GM10266 (cell line): ENCODE results near the gene ESPNL.

Experiments used
- DNase-seq: peaks from one replicate; pipeline ENCODE4 v3.0.0; 2012; ENCODE audit errors: extremely low spot score
- TF ChIP-seq, protein P1 (sequence below): IDR thresholded peaks from 2 replicates; pipeline ENCODE4 v1.5.1; 2012; ENCODE audit warnings: mild to moderate bottlenecking, low read depth; ENCODE audit not compliant: control insufficient read depth, insufficient read depth; ENCODE audit errors: missing control alignments

The ESPNL gene

GRCh38 chr2:238087211-238087610 is 12.9 kb upstream of the ESPNL start:
- no peak for DNase-seq
- TF ChIP-seq, protein P1, sequence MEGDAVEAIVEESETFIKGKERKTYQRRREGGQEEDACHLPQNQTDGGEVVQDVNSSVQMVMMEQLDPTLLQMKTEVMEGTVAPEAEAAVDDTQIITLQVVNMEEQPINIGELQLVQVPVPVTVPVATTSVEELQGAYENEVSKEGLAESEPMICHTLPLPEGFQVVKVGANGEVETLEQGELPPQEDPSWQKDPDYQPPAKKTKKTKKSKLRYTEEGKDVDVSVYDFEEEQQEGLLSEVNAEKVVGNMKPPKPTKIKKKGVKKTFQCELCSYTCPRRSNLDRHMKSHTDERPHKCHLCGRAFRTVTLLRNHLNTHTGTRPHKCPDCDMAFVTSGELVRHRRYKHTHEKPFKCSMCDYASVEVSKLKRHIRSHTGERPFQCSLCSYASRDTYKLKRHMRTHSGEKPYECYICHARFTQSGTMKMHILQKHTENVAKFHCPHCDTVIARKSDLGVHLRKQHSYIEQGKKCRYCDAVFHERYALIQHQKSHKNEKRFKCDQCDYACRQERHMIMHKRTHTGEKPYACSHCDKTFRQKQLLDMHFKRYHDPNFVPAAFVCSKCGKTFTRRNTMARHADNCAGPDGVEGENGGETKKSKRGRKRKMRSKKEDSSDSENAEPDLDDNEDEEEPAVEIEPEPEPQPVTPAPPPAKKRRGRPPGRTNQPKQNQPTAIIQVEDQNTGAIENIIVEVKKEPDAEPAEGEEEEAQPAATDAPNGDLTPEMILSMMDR, result no peak

DNA sequence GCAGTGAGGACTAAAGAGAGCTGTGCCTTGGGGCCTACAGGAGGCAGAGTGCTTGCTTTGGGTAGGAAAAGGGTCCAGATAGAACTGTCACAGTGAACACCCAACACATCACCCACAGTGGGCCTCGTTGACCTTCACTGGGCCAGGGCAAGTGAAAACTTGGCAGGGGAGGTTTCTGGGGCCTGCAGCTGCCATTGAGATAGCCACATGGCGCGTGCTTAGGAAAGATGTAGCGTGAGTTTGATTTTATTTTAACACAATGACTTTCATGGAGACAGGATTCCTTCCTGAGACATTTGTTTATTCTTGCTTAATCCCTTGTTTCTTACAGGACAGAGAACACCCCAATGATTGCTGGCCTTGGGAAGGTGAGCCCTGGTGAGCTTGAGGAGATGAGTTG is 9.3 kb upstream of the ESPNL start:
- TF ChIP-seq, protein P1, result no peak

DNA sequence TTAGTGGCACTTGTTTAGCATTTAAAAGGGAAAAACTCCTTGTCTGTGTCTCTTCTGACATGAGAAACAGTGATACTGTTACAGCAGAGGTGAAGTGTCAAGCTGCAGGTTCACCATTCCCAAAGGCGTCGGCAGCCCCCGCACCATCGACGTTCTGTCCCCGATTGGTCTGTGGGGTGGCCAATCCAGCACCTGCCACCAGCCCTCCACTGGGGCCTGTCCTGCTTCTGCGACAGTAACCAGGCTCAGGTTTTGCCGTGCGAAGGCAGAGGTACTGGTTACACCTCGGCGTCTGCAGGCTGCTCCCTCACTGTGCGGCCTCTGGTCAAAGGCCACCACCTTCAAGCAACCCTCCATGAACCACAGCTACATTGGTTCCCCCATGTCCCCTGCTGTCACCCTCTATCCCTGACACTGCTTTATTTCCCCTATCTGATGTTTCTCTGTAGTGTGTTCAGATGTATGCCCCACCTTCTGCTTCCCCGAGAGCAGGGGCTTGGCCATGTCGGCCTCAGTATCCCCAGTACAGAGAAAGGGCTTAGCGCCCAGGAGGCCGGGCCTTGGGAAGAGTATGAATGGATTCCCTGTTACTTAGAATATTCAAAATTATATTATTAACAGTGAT is 8.6 kb upstream of the ESPNL start:
- TF ChIP-seq, protein P1, result no peak
- DNase-seq, result no peak

More for the DNA sequence above, 9.3 kb upstream of the ESPNL start:
- DNase-seq, result no peak

GRCh38 chr2:238092486-238093035 is 7.6 kb upstream of the ESPNL start:
- no peak for DNase-seq
- TF ChIP-seq, protein P1, result no peak

- TF ChIP-seq, protein P1, result no peak
- DNase-seq, result no peak
Measured at GRCh38 chr2:238093181-238094140, 6.7 kb upstream of the ESPNL start.

DNA sequence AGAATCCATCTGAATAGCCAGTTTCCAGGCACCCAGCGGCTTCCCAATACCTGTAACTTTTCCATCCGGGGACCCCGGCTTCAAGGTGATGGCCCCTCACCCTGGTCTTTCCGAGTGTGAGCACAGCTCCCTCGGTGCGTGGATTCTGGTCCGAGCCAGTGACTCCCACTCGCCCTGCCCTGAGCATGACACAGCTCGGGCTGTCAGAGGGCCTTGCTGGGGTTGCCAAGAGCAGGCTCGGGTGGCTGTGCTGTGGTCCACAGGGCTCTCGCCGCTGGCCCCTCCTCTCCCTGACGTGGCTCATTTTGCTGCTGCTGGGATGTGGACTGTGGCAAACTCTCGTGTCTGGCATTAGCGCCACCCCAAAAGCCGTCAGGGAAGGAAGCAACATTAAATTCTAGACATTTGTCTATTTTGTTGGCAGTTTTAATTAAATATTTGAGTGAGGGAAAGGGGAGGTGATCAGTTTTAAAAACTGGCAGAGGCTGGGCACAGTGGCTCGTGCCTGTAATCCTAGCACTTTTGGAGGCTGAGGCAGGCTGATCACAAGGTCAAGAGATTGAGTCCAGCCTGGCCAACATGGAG is 5.6 kb upstream of the ESPNL start:
- no peak for DNase-seq
- TF ChIP-seq, protein P1, result no peak
